Activated T-helper 1 cell treated with anti-CD3 and anti-CD28 coated beads, Interleukin-2, amount 50 U/mL, for 16 hours (primary cell): ENCODE data around the gene FOXN4.
"Not testable (repeated sequence)": the region's sequence is repeated elsewhere in the genome, so short reads cannot be mapped to it uniquely, and the experiment has no call there.

Experiments used
- DNase-seq, 2 donors: peaks; one replicate each; pipeline ENCODE4 v3.0.0-alpha.2; 2020; ENCODE audit warnings: low read depth in 1 of 2, low spot score in 1 of 2

The FOXN4 gene, protein sequence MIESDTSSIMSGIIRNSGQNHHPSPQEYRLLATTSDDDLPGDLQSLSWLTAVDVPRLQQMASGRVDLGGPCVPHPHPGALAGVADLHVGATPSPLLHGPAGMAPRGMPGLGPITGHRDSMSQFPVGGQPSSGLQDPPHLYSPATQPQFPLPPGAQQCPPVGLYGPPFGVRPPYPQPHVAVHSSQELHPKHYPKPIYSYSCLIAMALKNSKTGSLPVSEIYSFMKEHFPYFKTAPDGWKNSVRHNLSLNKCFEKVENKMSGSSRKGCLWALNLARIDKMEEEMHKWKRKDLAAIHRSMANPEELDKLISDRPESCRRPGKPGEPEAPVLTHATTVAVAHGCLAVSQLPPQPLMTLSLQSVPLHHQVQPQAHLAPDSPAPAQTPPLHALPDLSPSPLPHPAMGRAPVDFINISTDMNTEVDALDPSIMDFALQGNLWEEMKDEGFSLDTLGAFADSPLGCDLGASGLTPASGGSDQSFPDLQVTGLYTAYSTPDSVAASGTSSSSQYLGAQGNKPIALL

GRCh38 chr12:109308534-109309380 is at the start of gene FOXN4:
Gene FOXN4, minus strand, starts transcription at chr12:109309284. Its CDS starts 963 bp downstream, at chr12:109308321.
- DNase-seq = no peak

DNA sequence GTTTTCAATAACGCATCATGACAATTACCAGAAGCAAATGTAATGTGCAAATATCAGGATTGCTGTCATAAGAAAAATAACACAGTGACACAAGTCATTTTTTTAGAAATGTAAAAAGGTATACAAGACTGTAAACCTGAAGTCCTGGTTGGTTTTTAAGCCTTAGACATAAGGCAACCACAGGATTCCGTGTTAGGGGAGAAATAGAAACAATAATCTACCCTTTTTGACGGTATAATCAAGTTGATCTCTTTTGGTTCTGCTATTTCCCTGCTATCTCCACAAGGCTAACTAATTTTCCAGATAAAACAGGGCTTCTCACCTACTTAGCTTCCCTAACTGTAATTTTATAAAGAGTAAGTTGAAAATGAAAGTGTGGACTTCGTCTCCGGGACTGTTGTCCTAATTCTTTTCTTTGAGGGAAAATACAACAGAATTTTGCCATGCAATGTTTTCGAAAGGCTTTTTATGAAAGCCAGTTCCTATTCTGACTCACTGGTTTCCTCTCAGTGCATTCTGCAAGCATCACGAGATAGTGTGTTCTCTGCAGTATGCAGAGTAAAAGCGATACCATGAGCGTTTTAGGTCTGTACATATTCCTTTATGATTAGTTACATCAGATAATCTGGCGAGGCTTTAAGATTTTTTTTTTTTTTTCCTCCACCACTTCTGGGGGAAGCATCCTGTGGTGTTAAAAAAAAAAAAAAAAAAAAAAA is 49.2 kb upstream of the FOXN4 start:
- no peak for DNase-seq

DNA sequence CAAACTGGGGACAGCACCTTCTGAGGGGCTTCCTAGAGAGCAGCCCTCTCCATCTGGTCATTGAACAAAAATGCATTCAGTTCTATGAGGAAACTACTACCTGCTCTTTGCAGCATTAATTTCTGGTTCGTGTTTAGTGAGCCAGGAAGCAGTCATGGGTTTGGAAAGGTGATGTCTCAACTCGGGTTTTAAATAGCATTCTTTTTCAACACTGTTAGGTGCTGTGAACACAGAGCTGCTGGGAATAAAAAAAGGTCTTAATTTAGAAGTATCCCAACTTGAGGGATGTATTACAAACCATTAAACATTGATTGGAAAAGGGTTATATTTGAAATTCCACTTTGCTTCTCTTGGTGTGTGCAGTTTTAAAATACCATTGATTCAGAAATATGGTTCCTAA is 47.9 kb upstream of the FOXN4 start:
- DNase-seq = no peak

GRCh38 chr12:109356577-109356976 is 47.5 kb upstream of the FOXN4 start:
- no peak for DNase-seq

GRCh38 chr12:109352184-109352583 is 43.1 kb upstream of the FOXN4 start:
- DNase-seq = no peak

GRCh38 chr12:109347589-109347988 is 38.5 kb upstream of the FOXN4 start, which contains the start of gene MYO1H:
Gene MYO1H, plus strand, starts transcription at chr12:109347900. Its CDS starts 61 bp downstream, at chr12:109347961.
- no peak for DNase-seq

DNA sequence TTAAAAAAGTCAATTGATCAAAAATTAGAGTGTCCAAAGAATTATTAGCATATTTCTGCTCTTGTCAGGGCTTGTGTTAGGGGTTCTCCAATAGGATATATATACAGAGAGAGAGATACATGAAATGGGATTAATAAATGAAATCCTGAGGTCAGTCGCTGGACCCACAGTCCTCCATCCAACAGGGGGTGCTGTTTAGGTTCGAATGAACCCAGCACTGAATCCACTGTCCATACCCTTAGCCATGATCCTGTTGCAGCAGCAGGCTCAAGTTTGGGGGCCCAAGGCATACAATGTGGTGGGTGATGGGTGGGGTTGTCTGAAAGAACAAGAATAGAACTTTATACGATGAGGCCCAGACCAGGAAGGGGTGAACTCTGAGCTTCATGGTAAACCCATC is 37.8 kb upstream of the FOXN4 start:
- DNase-seq = no peak

GRCh38 chr12:109345428-109345827 is 36.3 kb upstream of the FOXN4 start:
- no peak for DNase-seq

GRCh38 chr12:109343677-109344076 is 34.6 kb upstream of the FOXN4 start:
- DNase-seq = no peak

DNA sequence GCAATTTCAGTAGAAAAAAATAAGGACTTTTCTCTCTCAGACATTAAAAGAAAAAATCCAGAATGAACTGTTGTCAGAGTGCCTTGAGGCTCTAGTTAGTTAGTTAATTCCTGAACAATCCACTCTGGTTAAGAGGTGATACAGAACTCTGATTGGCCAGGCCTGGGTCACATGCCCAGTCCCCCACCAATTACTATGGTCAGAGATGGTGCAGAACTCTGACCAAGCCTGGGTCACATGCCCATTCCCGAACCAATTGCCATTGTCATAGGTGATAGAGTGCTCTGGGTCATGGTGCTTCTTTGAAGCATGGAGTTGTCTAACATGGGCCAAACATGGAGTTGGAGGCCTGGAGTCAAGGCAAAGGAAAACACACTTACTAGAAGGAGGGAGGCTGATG is 27.5 kb upstream of the FOXN4 start:
- no peak for DNase-seq

GRCh38 chr12:109334887-109335286 is 25.8 kb upstream of the FOXN4 start:
- no peak for DNase-seq

DNA sequence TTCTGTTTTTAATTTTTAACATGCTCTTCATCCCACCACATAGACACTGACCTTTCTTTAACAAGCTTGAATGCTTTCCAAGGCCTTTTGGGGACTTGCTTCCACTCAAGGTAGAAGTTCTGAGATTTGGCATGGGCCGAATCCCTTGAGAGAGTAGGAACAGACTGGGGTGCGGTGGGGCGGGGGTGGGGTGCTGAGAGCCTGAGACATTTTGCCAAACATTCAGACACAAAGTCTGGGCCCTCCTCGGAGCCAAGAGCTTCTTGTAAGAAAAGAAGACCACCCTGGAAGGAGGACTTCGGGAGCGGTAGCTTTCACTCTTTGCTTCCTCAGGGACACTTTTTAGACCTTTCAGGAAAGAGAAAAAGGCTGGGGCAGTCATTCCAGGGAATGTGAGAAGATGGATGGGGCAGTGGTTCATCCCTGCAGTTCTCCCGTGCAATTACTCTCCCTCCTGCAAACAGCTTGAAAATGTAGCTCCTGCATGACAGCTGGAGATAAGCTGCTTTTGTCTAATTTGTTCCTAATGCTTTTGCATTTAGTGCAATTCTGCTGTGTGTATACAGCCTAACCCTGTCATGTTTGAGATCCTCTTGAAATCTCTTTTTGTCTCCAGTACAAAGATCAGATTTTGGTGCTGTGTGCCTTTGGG is 22.3 kb upstream of the FOXN4 start:
- DNase-seq = no peak

- DNase-seq = no peak
Measured at GRCh38 chr12:109330282-109331230, 21.5 kb upstream of the FOXN4 start.

DNA sequence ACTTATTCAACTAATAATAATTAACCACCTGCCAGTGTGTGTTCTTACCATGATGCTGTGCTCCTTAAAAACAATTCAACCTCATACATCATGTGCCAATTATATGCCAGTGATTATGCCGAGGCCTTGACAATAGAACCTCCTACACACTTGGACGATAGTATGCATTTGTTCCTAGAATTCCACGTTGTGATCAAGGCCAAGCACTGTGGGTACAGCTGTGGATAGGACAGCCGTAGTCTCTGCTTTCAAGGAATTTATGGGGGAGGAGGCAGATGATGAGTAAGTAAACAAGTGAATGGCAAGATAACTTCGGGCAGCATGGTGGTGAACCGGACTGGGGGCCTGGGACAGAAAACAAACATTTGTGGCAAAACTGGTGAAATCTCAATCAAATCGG is 20.6 kb upstream of the FOXN4 start:
- DNase-seq = no peak

DNA sequence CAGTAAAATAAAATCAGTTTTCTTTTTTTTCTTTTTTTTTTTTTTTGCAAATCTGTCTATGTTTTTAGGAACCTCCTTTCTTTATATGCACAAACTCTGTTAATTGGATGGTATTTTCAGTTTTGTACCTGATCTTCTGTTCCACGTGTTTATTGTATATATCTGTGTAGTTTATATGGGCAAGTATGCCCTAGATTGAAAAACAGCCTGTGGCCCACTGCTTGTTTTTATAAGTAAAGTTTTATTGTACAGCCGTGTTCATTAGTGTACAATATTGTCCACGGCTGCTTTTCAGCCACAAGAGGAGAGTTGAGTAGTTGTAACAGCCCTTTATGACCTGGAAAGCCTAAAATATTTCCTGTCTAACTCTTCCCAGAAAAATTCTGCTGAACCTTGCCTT is 19.9 kb upstream of the FOXN4 start:
- no peak for DNase-seq

GRCh38 chr12:109321294-109321693 is 12.2 kb upstream of the FOXN4 start:
- not testable (repeated sequence) for DNase-seq

DNA sequence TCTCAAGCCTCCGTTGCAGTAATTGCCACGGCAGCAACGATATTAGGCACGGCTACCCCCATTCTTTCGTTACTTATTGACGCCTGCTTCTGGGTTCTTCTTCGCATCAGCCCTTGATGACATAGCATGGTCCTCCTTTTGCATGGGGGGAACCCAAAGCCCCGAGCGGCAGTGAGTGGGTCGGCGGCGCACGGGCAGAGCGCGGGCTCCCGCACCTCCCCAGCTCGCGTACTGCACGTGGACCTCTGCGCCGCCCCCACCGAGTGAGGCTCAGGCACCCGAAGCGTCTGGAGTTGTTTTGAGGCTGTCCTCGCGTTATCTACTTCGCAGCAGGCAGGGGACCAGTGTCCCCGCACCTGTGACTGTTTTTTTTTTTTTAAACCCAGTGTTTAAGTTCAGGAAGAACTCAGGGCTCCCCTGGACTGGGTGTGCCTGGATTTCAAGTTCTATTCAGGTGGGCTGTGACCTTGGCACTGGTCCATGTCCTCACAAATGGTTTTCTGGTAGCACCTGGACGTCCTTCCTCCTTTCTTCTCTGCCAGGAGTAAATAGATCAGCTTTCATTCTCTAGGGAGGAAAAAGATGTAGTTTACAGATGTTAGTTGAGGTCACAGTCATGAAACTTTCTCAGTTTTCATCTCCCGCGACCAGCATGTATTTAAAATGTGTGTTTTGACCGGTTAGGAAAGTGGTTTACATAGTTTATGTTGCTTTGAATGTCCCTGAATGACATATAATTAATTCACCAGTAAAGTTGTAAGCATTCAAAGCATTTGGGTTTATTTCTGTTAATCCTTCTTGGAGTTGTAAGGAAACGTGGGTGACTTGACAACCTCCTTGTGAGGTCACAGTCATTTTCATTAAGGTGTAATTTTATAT is 1.4 kb upstream of the FOXN4 start:
- no peak for DNase-seq

- DNase-seq = no peak
Measured at GRCh38 chr12:109309381-109310246, 530 bp upstream of the FOXN4 start.
